Activated T-helper 1 cell treated with anti-CD3 and anti-CD28 coated beads, Interleukin-12 subunit alpha, Interleukin-12 subunit beta, Interleukin-2, Interleukin-4 antibody, amounts not matched to agents 30 ng/mL and 10 ng/mL and 1 ng/mL, durations not matched to agents 14 hours and 24 hours and 36 hours (primary cell): ENCODE data around the gene PTPRE. TPM values are rescaled to one million over a fixed set of nuclear protein-coding genes. Genes with fewer than 3 reads are reported as not detected.

Experiments
- DNase-seq: peaks from one replicate; pipeline ENCODE4 v3.0.0; 2021; ENCODE audit warnings: low spot score
- H3K27ac Mint-ChIP-seq: one replicate; pipeline ENCODE4 v1.8.0; 2021; ENCODE audit warnings: mild to moderate bottlenecking, mixed read lengths
- H3K27me3 Mint-ChIP-seq: one replicate; pipeline ENCODE4 v1.8.0; 2022; ENCODE audit warnings: mild to moderate bottlenecking, moderate library complexity, mixed read lengths; ENCODE audit not compliant: insufficient read depth
- H3K36me3 Mint-ChIP-seq: one replicate; pipeline ENCODE4 v1.8.0; 2021; ENCODE audit warnings: low read depth, mixed read lengths
- H3K4me1 Mint-ChIP-seq: one replicate; pipeline ENCODE4 v1.8.0; 2021; ENCODE audit warnings: low read depth, mixed read lengths
- H3K4me3 Mint-ChIP-seq: one replicate; pipeline ENCODE4 v1.8.0; 2021; ENCODE audit warnings: mild to moderate bottlenecking, moderate library complexity, mixed read lengths
- H3K9me3 Mint-ChIP-seq: one replicate; pipeline ENCODE4 v1.8.0; 2021; ENCODE audit warnings: mixed read lengths
- intact Hi-C: fragments of 100-400 bp; cut with micrococcal nuclease; formaldehyde crosslinking; loops from one replicate; pipeline ENCODE4 v1.15.1; 2024
- total RNA-seq: library from RNA; stranded (reverse); gene quantifications from 2 replicates; pipeline ENCODE4 v1.2.3, GENCODE V29; 2022

PTPRE gene
- total RNA-seq, 1 donor from 2014 or later = 41.8 TPM

DNA sequence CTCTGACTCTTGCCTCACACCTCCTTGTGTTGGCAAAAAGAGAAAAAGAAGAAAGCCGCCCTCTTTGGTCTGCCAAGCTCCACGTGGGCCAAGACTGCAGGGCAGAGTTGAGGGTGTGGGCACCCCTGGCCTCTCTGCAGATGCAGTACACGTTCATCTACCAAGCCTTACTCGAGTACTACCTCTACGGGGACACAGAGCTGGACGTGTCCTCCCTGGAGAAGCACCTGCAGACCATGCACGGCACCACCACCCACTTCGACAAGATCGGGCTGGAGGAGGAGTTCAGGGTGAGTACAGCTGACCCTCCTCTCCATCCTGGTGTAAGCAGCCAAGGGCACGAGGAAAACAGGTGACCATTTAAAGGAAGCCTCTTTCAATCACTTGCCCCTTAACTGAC lies 163.3 kb downstream of the PTPRE start:
- Mint-ChIP-seq H3K27me3 (no peaks in the 10 kb centered on the region), H3K27ac (no peak overlapping the region), H3K4me1 (peaks cover 34% of the 10 kb centered on the region), H3K36me3 (peaks cover 75% of the 10 kb centered on the region), H3K9me3 (no peaks in the 10 kb centered on the region), H3K4me3 (no peak overlapping the region)
- DNase-seq = no peak
- intact Hi-C loops = no loop called here

GRCh38 chr10:128070721-128071416 lies 164.0 kb downstream of the PTPRE start:
- Mint-ChIP-seq H3K36me3 (peaks cover 73% of the 10 kb centered on the region), H3K4me1 (peaks cover 27% of the 10 kb centered on the region), H3K9me3 (no peaks in the 10 kb centered on the region), H3K27me3 (no peaks in the 10 kb centered on the region), H3K27ac (no peak overlapping the region), H3K4me3 (no peak overlapping the region)
- no peak for DNase-seq
- intact Hi-C loops = no loop called here

DNA sequence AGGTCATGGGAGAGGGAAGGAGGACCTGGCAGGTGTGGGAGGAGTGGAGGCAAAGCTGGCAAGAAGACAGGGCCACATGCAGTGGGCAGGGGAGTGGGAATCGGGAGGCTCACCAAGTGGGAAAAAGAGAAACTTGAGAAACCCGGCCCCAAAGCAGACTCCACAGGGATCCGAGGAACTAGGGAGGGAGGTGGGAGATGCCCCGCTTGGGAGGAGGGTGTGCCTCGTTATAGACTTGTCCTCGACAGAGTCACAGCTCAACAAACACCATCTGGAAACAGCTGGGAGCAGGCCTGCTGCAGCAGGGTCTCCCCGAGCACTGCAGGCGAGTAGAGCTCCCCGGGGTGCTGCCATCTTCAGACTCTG lies 164.5 kb downstream of the PTPRE start:
- no peak for DNase-seq
- Mint-ChIP-seq H3K27ac (no peak overlapping the region), H3K4me1 (peaks cover 22% of the 10 kb centered on the region), H3K27me3 (no peaks in the 10 kb centered on the region), H3K36me3 (peaks cover 69% of the 10 kb centered on the region), H3K9me3 (no peaks in the 10 kb centered on the region), H3K4me3 (no peak overlapping the region)
- intact Hi-C loops = no loop called here

DNA sequence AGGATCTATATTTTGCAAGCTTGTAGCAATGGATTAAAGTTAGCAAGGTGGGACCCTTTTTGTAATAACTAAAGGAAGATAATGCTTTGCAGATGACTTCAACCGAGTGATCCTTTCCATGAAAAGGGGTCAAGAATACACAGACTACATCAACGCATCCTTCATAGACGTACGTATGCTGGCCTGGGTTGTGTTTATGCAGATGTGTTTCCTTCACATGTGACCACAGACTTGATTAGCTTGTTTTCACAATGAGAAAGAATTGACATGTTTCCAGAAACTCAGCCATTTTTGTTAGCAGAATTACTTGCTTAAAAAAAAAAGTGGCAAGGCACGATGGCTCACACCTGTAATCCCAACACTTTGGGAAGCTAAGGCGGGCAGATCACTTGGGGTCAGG lies 165.1 kb downstream of the PTPRE start:
- H3K27me3 Mint-ChIP-seq = no peaks in the 10 kb centered on the region
- intact Hi-C loops = no loop called here
- DNase-seq = no peak
- H3K4me1 Mint-ChIP-seq = peaks cover 15% of the 10 kb centered on the region
- no peak overlapping the region for H3K27ac Mint-ChIP-seq
- H3K4me3 Mint-ChIP-seq = no peak overlapping the region
- peaks cover 65% of the 10 kb centered on the region for H3K36me3 Mint-ChIP-seq
- H3K9me3 Mint-ChIP-seq = no peaks in the 10 kb centered on the region

DNA sequence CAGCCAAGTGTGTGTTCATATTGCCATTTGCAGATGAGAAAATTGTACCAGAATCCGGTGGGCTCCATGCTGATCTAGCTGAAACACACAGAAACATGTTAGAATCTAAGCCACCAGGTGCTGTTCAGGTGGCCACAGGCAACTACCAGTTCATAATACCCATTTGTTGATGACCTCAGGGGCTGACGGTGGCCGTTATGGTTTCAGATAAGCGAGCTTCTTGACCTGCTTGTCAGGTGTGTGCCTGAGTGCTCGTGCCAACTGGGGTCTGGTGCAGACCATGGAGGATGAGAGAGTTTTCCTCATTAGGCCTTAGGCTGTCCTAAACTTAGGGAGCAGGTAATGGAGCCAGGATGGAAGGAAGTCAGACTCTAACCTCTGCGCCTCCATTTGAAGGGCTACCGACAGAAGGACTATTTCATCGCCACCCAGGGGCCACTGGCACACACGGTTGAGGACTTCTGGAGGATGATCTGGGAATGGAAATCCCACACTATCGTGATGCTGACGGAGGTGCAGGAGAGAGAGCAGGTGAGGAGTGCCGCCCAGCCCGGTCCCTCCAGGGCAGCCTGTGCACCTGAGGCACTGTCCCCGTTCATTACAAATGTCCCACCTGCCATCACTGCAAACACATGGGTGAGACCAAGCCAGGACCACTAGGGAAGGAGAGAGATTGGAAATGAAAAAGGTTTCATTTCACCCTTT lies 166.2 kb downstream of the PTPRE start:
- H3K4me3 Mint-ChIP-seq = no peak overlapping the region

GRCh38 chr10:128073890-128074289 lies 167.0 kb downstream of the PTPRE start:
- H3K27me3 Mint-ChIP-seq = no peaks in the 10 kb centered on the region
- H3K4me3 Mint-ChIP-seq = no peak overlapping the region
- H3K4me1 Mint-ChIP-seq = peaks cover 11% of the 10 kb centered on the region
- DNase-seq = no peak
- H3K9me3 Mint-ChIP-seq = no peaks in the 10 kb centered on the region
- intact Hi-C loops = no loop called here
- peaks cover 52% of the 10 kb centered on the region for H3K36me3 Mint-ChIP-seq
- no peak overlapping the region for H3K27ac Mint-ChIP-seq

More for the DNA sequence above, 166.2 kb downstream of the PTPRE start:
- H3K9me3 Mint-ChIP-seq = no peaks in the 10 kb centered on the region
- intact Hi-C loops = no loop called here
- H3K27ac Mint-ChIP-seq = no peak overlapping the region
- H3K36me3 Mint-ChIP-seq = peaks cover 56% of the 10 kb centered on the region
- H3K27me3 Mint-ChIP-seq = no peaks in the 10 kb centered on the region
- peaks cover 11% of the 10 kb centered on the region for H3K4me1 Mint-ChIP-seq
- DNase-seq = no peak

DNA sequence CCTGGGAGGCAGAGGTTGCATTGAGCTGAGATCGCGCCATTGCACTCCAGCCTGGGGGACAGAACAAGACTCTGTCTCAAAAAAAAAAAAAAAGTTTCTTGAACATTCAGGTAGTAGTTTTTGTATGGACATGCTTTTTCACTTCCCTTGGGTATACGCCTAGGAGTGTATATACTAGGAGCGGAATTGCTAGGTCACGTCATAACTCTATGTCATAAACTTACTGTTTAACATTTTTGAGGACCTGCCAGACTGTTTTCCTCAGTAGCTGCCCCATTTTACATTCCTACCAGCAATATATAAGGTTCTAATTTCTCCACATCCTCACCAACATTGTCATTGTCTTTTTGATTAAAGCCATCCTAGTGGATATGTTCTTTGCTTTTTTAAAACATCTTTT lies 167.7 kb downstream of the PTPRE start:
- Mint-ChIP-seq H3K9me3 (no peaks in the 10 kb centered on the region), H3K4me1 (peaks cover 11% of the 10 kb centered on the region), H3K27ac (no peak overlapping the region), H3K27me3 (no peaks in the 10 kb centered on the region), H3K4me3 (no peak overlapping the region), H3K36me3 (peaks cover 53% of the 10 kb centered on the region)
- intact Hi-C loops = no loop called here
- no peak for DNase-seq

DNA sequence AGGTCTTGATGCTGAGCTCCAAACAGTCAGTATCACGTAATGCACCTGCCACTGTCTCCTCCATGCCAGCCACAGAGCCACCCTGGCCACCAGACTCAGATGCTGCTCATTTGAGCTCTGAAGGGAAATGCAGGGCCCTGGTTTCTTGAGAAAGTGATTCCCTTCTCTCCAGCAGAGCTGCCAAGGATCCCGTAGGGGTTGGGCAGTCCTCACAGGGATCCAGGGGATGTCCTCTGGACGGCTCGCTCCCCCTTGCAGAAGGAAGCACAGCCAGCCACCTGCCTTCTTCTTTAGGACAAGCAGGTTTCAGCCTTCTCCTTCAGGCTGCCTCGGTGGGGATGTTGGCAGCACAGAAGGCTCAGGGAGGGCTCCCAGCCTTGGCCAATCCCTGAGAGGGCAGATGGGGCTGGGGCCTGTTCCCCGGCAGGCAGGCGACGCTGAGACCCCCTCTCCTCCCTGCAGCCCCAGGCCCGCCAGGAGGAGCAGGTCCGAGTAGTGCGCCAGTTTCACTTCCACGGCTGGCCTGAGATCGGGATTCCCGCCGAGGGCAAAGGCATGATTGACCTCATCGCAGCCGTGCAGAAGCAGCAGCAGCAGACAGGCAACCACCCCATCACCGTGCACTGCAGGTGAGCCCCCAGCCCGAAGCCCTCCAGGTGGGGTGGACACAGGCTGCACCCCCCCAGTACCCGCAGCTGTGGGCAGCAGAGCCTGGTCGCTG lies 170.4 kb downstream of the PTPRE start:
- Mint-ChIP-seq H3K36me3 (peaks cover 49% of the 10 kb centered on the region), H3K9me3 (no peaks in the 10 kb centered on the region), H3K4me1 (peaks cover 11% of the 10 kb centered on the region), H3K4me3 (no peak overlapping the region), H3K27me3 (no peaks in the 10 kb centered on the region), H3K27ac (no peak overlapping the region)
- intact Hi-C loops = no loop called here
- no peak for DNase-seq

DNA sequence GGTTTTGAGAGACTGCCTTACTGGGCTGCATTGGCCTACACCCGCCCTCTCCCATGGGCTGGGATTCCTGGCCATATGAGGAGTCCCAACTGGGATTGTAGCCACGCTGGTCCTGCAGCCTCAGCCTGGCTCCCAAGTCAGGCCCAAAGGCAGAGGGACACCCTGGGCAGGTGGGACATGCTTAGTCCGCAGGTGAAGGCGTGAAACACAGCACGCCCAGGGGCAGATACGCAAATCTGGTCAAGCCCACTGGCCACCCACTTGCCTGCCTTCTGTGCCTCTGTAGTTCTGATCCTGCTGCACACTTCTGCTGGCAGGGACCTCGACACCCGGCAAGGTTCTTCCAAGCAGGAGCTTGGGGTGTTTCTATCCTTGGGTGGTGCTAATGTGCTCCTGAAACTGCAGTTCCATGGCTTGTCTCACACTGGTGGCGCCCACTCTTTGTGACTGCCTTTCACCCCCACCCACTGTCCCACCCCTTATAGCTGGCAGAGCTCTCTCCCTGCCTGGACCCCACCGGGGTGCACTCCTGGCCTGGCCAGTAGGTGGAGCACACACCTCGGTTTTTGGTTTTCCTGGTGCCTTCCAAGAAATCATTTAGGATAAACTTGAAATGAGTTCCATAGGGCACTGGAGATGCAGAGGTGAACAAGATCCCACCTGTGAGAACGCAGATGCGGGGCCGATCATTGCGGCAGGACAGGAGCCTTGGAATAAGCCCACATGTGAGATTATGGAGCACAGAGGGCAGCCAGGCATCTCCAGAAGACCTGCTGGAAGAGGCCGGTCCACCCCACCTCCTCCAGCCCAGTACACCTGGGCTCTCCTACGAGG lies 171.4 kb downstream of the PTPRE start:
- H3K27ac Mint-ChIP-seq = no peak overlapping the region
- H3K9me3 Mint-ChIP-seq = no peaks in the 10 kb centered on the region
- peaks cover 9% of the 10 kb centered on the region for H3K4me1 Mint-ChIP-seq
- DNase-seq = peak; percentile 25
- H3K36me3 Mint-ChIP-seq = peaks cover 42% of the 10 kb centered on the region
- intact Hi-C loops = loop anchor here (1.0 kb wide), 1 partner anchor 72 kb away; no protein-coding TSS in a partner anchor
- H3K4me3 Mint-ChIP-seq = no peak overlapping the region
- H3K27me3 Mint-ChIP-seq = no peaks in the 10 kb centered on the region

- Mint-ChIP-seq H3K4me3 (no peak overlapping the region), H3K36me3 (peaks cover 37% of the 10 kb centered on the region), H3K9me3 (no peaks in the 10 kb centered on the region), H3K27me3 (no peaks in the 10 kb centered on the region), H3K27ac (no peak overlapping the region), H3K4me1 (no peaks in the 10 kb centered on the region)
- intact Hi-C loops = no loop called here
- DNase-seq = no peak
Measured at GRCh38 chr10:128080231-128080630, 173.3 kb downstream of the PTPRE start.

DNA sequence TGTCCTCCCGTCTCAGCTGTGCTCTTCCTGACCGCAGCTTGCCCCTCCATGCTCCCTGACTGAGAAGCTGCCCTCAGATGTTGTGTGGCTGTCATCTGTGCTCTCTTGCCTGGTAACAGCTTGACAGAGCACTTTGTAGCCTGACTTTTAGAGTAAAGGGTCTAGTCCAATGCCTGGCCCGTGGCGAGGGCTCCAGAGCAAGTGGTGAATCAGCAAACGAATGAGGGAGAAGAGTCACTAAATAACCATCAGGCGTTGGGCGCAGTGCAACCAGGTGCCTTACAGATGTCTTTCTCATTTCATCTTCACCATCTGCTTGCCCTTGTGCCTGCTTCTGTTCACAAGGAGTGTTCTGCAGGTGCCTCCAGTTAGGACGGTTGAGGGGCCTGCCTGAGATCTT lies 173.7 kb downstream of the PTPRE start:
- H3K9me3 Mint-ChIP-seq = no peaks in the 10 kb centered on the region
- H3K4me3 Mint-ChIP-seq = no peak overlapping the region
- H3K27me3 Mint-ChIP-seq = no peaks in the 10 kb centered on the region
- no peak for DNase-seq
- H3K27ac Mint-ChIP-seq = no peak overlapping the region
- intact Hi-C loops = no loop called here
- H3K36me3 Mint-ChIP-seq = peaks cover 36% of the 10 kb centered on the region
- H3K4me1 Mint-ChIP-seq = no peaks in the 10 kb centered on the region

DNA sequence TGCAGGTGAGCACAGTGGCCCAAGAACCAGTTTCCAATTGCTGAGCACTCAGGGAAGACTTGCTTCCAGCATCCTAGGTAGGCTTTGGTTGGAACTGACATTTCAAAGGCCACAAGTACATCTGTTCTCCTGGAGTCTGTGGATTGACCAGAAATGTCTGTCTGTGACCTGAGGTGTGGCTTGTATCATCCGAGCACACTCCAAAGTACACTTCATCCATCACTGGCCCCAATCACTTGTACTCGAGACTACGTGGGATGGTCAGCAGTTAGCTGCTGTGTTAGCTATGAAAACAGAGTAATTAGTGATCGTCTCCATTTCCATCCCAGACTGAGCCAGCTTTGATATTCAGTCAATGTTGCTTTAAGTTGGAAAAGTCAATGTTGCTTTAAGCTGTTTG lies 174.3 kb downstream of the PTPRE start:
- Mint-ChIP-seq H3K27ac (no peak overlapping the region), H3K36me3 (peaks cover 32% of the 10 kb centered on the region), H3K4me1 (no peaks in the 10 kb centered on the region), H3K4me3 (no peak overlapping the region), H3K27me3 (no peaks in the 10 kb centered on the region), H3K9me3 (no peaks in the 10 kb centered on the region)
- DNase-seq = no peak
- intact Hi-C loops = no loop called here
